Measurements from ENCODE around the gene TAAR5. TPM values are rescaled to one million over a fixed set of nuclear protein-coding genes. Genes with fewer than 3 reads are reported as not detected.
"Not testable (repeated sequence)": the region's sequence is repeated elsewhere in the genome, so short reads cannot be mapped to it uniquely, and the experiment has no call there.

TAAR5 gene
- total RNA-seq, 1 donor from 2014 or later, result not detected

- intact Hi-C loops (cut with micrococcal nuclease), result no loop called here
- DNase-seq (ENCODE audit: low spot score), result no peak
- no peak overlapping the region for H3K27ac Mint-ChIP-seq
- H3K4me3 Mint-ChIP-seq (ENCODE audit: low read depth), result no peak overlapping the region
- no peaks in the 10 kb centered on the region for H3K4me1 Mint-ChIP-seq (ENCODE audit: low read depth)
- H3K27me3 Mint-ChIP-seq (ENCODE audit: low read depth), result peaks cover 6% of the 10 kb centered on the region
- H3K36me3 Mint-ChIP-seq (ENCODE audit: low read depth), result no peaks in the 10 kb centered on the region
- H3K9me3 Mint-ChIP-seq, result no peaks in the 10 kb centered on the region
Measured at GRCh38 chr6:132607544-132608233, 18.1 kb upstream of the TAAR5 start.

DNA sequence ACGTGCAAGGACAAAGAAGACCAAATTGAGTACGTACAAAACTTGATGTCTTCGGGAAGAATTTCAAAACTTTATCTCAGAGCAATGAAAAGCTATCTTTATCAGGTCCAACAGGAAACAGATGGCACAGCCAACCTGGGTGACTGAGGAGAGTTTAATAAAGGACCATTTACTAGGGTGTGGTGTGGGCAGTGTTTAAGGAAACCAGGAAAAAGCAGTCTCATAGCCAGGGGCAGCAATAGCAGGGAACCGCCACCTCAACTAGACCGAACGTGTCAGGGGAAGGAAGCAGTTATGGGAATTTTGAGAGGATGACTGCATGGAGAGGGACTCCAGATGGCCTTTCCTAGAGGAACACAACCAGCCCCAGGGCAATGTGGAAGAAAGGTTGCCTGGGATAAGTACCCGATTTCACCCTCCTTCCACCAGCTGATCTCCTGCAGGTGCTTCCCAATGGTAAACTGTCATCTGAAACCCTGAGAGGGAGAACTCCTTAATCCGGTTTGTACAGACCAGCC, 15.2 kb upstream of the TAAR5 start:
- intact Hi-C loops (cut with micrococcal nuclease), result no loop called here
- no peaks in the 10 kb centered on the region for H3K36me3 Mint-ChIP-seq (ENCODE audit: low read depth)
- H3K27ac Mint-ChIP-seq, result no peak overlapping the region

GRCh38 chr6:132600900-132601299, 11.4 kb upstream of the TAAR5 start:
- H3K36me3 Mint-ChIP-seq (ENCODE audit: low read depth); H3K4me1 Mint-ChIP-seq (ENCODE audit: low read depth); H3K27ac Mint-ChIP-seq; H3K9me3 Mint-ChIP-seq; H3K4me3 Mint-ChIP-seq (ENCODE audit: low read depth); intact Hi-C loops (cut with micrococcal nuclease); DNase-seq (ENCODE audit: low spot score): not testable (repeated sequence)
- peaks cover 11% of the 10 kb centered on the region for H3K27me3 Mint-ChIP-seq (ENCODE audit: low read depth)

More for the DNA sequence above, 15.2 kb upstream of the TAAR5 start:
- Mint-ChIP-seq H3K27me3 (ENCODE audit: low read depth) (peaks cover 6% of the 10 kb centered on the region), H3K9me3 (no peaks in the 10 kb centered on the region), H3K4me3 (ENCODE audit: low read depth) (no peak overlapping the region), H3K4me1 (ENCODE audit: low read depth) (no peaks in the 10 kb centered on the region)
- no peak for DNase-seq (ENCODE audit: low spot score)

DNA sequence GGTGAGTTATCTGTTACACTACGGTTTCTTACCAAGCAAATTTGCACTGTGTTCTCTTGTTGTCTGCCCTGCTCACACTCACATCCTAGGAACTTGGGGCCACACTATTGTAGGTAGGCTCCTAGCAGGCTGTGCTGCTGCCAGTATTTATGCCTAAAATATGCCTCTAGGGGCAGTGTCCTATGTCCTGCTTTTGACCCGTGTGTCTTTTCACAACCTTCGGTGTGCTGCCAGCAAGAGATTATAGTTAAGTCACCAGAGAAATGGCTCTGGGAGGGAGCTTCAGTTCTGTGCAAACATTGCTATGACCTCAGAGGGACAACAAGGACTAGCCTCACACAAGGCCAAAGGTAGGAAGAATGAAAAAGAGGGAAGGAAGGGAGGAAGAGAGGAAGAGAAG, 8.9 kb upstream of the TAAR5 start:
- Mint-ChIP-seq H3K27me3 (ENCODE audit: low read depth) (peaks cover 14% of the 10 kb centered on the region), H3K36me3 (ENCODE audit: low read depth) (no peaks in the 10 kb centered on the region)
- intact Hi-C loops (cut with micrococcal nuclease), result no loop called here

DNA sequence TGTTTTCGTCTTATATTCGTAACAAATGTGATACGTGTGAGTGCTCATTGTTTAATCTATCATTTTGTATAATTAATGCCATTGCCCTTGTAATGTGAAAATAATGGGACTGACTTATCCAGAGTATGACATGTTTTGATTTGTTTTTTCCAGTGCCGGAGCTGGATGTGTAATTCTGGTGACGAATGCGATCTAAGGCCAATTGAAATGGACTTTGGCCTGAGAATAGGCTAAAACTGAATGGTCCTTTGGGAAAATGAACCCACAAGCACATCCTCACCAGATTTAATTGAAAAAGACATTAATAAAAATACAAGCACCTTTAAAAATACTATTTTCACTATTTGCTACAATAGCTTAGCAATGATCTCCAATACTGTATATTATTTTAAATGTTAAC, 6.7 kb upstream of the TAAR5 start:
- Mint-ChIP-seq H3K27me3 (ENCODE audit: low read depth) (peaks cover 20% of the 10 kb centered on the region), H3K36me3 (ENCODE audit: low read depth) (no peaks in the 10 kb centered on the region), H3K4me1 (ENCODE audit: low read depth) (no peaks in the 10 kb centered on the region), H3K27ac (no peak overlapping the region), H3K9me3 (no peaks in the 10 kb centered on the region), H3K4me3 (ENCODE audit: low read depth) (no peak overlapping the region)
- intact Hi-C loops (cut with micrococcal nuclease), result no loop called here
- DNase-seq (ENCODE audit: low spot score), result no peak

More for the DNA sequence above, 8.9 kb upstream of the TAAR5 start:
- no peak overlapping the region for H3K27ac Mint-ChIP-seq
- no peaks in the 10 kb centered on the region for H3K9me3 Mint-ChIP-seq
- no peaks in the 10 kb centered on the region for H3K4me1 Mint-ChIP-seq (ENCODE audit: low read depth)
- no peak overlapping the region for H3K4me3 Mint-ChIP-seq (ENCODE audit: low read depth)
- no peak for DNase-seq (ENCODE audit: low spot score)

DNA sequence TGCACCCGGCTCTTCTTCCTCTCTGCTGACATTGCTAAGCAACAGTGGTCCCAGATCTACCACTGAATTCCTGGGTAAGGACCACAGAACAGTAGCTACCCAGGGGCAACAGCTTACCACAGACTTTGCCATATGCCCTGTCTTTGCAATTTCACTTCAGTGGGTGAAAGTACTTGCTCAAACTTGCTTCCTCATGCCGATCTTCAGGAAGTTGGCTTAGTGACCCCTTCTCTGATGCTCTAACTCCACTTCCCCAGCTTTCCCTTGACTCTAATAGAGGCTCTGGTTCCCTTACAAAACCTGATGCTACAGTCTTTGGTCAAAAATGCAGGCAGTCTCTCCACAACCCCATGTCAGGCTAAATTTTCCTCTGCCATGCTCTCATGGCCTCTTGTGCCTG, 3.3 kb upstream of the TAAR5 start:
- no peaks in the 10 kb centered on the region for H3K4me1 Mint-ChIP-seq (ENCODE audit: low read depth)
- H3K27ac Mint-ChIP-seq, result no peak overlapping the region
- H3K36me3 Mint-ChIP-seq (ENCODE audit: low read depth), result no peaks in the 10 kb centered on the region
- intact Hi-C loops (cut with micrococcal nuclease), result no loop called here
- no peaks in the 10 kb centered on the region for H3K9me3 Mint-ChIP-seq
- DNase-seq (ENCODE audit: low spot score), result no peak
- H3K27me3 Mint-ChIP-seq (ENCODE audit: low read depth), result peaks cover 10% of the 10 kb centered on the region
- no peak overlapping the region for H3K4me3 Mint-ChIP-seq (ENCODE audit: low read depth)

- H3K9me3 Mint-ChIP-seq, result no peaks in the 10 kb centered on the region
- H3K4me1 Mint-ChIP-seq (ENCODE audit: low read depth), result no peaks in the 10 kb centered on the region
- no peak overlapping the region for H3K4me3 Mint-ChIP-seq (ENCODE audit: low read depth)
- no peak overlapping the region for H3K27ac Mint-ChIP-seq
- no peak for DNase-seq (ENCODE audit: low spot score)
- no peaks in the 10 kb centered on the region for H3K36me3 Mint-ChIP-seq (ENCODE audit: low read depth)
- H3K27me3 Mint-ChIP-seq (ENCODE audit: low read depth), result peaks cover 8% of the 10 kb centered on the region
- intact Hi-C loops (cut with micrococcal nuclease), result no loop called here
Measured at GRCh38 chr6:132590362-132590761, 821 bp upstream of the TAAR5 start.

DNA sequence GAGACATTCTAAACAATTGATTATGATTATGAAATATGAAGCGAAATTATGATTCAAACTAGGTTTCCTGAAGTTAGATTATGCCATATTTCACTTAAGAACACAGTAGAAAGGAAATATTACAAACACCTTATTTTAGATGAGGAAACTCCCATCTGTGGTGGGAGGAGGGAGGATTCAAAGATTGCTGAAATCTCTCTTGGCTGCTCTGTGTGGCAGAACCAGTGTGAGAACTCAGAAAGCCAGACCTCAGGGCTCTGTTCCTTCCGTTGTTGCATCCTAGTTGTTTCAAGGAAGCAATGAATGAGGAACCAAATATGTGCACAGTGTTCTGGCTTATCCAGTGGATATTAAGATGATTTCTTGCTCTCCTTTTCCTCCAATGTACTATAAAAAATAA, 2.1 kb downstream of the TAAR5 start:
- Mint-ChIP-seq H3K4me1 (ENCODE audit: low read depth) (no peaks in the 10 kb centered on the region), H3K9me3 (no peaks in the 10 kb centered on the region), H3K27ac (no peak overlapping the region), H3K27me3 (ENCODE audit: low read depth) (peaks cover 11% of the 10 kb centered on the region), H3K4me3 (ENCODE audit: low read depth) (no peak overlapping the region), H3K36me3 (ENCODE audit: low read depth) (no peaks in the 10 kb centered on the region)
- DNase-seq (ENCODE audit: low spot score), result no peak
- intact Hi-C loops (cut with micrococcal nuclease), result no loop called here

- no peaks in the 10 kb centered on the region for H3K9me3 Mint-ChIP-seq
- H3K27me3 Mint-ChIP-seq (ENCODE audit: low read depth), result peaks cover 7% of the 10 kb centered on the region
- no peaks in the 10 kb centered on the region for H3K36me3 Mint-ChIP-seq (ENCODE audit: low read depth)
- no peak for DNase-seq (ENCODE audit: low spot score)
- H3K4me1 Mint-ChIP-seq (ENCODE audit: low read depth), result no peaks in the 10 kb centered on the region
- H3K27ac Mint-ChIP-seq, result no peak overlapping the region
- intact Hi-C loops (cut with micrococcal nuclease), result no loop called here
- H3K4me3 Mint-ChIP-seq (ENCODE audit: low read depth), result no peak overlapping the region
Measured at GRCh38 chr6:132584698-132585097, 4.8 kb downstream of the TAAR5 start.

DNA sequence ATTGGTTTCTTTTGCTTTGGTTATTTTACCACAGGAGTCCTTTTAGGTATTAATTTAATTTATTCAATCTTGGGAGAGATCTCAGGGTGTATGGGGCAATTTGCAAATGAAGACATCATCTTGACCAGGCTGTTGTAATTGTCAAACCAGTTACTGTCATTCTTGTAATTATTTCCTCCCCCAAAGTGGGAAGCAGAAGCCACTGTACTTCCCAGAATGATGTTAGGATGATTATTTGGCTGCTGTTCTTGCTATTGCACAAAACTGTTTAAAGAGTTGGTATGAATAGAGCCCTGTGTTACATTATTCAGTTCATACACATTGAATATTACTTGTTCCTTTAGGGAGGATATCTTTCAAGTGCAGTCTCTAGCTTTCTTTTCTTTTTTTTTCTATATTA, 17.8 kb downstream of the TAAR5 start:
- Mint-ChIP-seq H3K4me3 (ENCODE audit: low read depth) (no peak overlapping the region), H3K27ac (no peak overlapping the region), H3K4me1 (ENCODE audit: low read depth) (no peaks in the 10 kb centered on the region), H3K27me3 (ENCODE audit: low read depth) (peaks cover 22% of the 10 kb centered on the region), H3K9me3 (no peaks in the 10 kb centered on the region), H3K36me3 (ENCODE audit: low read depth) (no peaks in the 10 kb centered on the region)
- intact Hi-C loops (cut with micrococcal nuclease), result no loop called here
- no peak for DNase-seq (ENCODE audit: low spot score)

- DNase-seq (ENCODE audit: low spot score), result no peak
- H3K27me3 Mint-ChIP-seq (ENCODE audit: low read depth), result peaks cover 23% of the 10 kb centered on the region
- H3K4me1 Mint-ChIP-seq (ENCODE audit: low read depth), result no peaks in the 10 kb centered on the region
- H3K9me3 Mint-ChIP-seq, result no peaks in the 10 kb centered on the region
- H3K36me3 Mint-ChIP-seq (ENCODE audit: low read depth), result no peaks in the 10 kb centered on the region
- intact Hi-C loops (cut with micrococcal nuclease), result no loop called here
- H3K4me3 Mint-ChIP-seq (ENCODE audit: low read depth), result no peak within 1 kb of the TSS
- H3K27ac Mint-ChIP-seq, result no peak within 1 kb of the TSS
Measured at GRCh38 chr6:132570221-132570777, 19.2 kb downstream of the TAAR5 start, which contains the start of gene TAAR6. TAAR6 (plus strand) TSS chr6:132570322; CDS start chr6:132570322, 0 bp downstream.

GRCh38 chr6:132569170-132569569, 20.4 kb downstream of the TAAR5 start:
- no peak overlapping the region for H3K27ac Mint-ChIP-seq
- intact Hi-C loops (cut with micrococcal nuclease), result no loop called here
- peaks cover 20% of the 10 kb centered on the region for H3K27me3 Mint-ChIP-seq (ENCODE audit: low read depth)
- no peaks in the 10 kb centered on the region for H3K36me3 Mint-ChIP-seq (ENCODE audit: low read depth)
- DNase-seq (ENCODE audit: low spot score), result no peak
- H3K9me3 Mint-ChIP-seq, result no peaks in the 10 kb centered on the region
- no peak overlapping the region for H3K4me3 Mint-ChIP-seq (ENCODE audit: low read depth)
- no peaks in the 10 kb centered on the region for H3K4me1 Mint-ChIP-seq (ENCODE audit: low read depth)

DNA sequence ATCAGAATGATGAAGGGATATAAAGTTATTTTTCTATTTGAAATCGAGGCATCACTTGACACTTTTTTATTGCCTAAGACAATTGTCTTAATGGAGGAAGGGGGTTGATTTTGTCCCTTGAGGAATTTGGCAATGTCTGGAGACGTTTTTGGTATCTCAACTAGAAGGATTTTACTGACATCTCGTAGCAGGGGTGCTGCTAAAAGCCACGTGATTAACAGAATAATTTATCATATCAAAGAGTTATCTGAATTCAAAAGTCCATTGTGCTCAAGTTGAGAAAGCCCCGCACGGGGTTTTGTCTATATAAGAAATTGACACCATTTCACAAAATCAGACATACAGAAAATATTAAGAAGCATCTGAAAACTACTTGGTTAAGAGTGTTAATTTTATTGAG, 20.9 kb downstream of the TAAR5 start:
- Mint-ChIP-seq H3K9me3 (no peaks in the 10 kb centered on the region), H3K4me3 (ENCODE audit: low read depth) (no peak overlapping the region), H3K27ac (no peak overlapping the region), H3K36me3 (ENCODE audit: low read depth) (no peaks in the 10 kb centered on the region), H3K4me1 (ENCODE audit: low read depth) (no peaks in the 10 kb centered on the region), H3K27me3 (ENCODE audit: low read depth) (peaks cover 17% of the 10 kb centered on the region)
- intact Hi-C loops (cut with micrococcal nuclease), result no loop called here
- DNase-seq (ENCODE audit: low spot score), result no peak
